ENCODE results near the gene DSTN. TPM values are rescaled to one million over a fixed set of nuclear protein-coding genes. Genes with fewer than 3 reads are reported as not detected.

The DSTN gene
- total and polyA plus RNA-seq, 9 of the 15 experiments (the other 6 are each of a cell fraction or from before 2014, with no cell fraction given), result 25.7 to 88.3 (median 61.0) TPM

GRCh38 chr20:17621229-17621968 is 51.5 kb downstream of the DSTN start:
- Histone ChIP-seq H3K4me1 (replicated peaks in 1 of 2; ENCODE audit: control insufficient read depth in 2 of 2, insufficient read depth in 2 of 2, low read length in 2 of 2) (no peaks in the 10 kb centered on the region; a peak in 1 of 5 replicates), H3K9me3 (replicated peaks; ENCODE audit: control insufficient read depth, insufficient read depth, low read depth, low read length) (no peaks in the 10 kb centered on the region), H3K27ac (ENCODE audit: extremely low read depth, low read depth, low read length) (no peak overlapping the region), H2AFZ (ENCODE audit: low read depth, low read length) (no peak overlapping the region), H3K36me3 (ENCODE audit: control insufficient read depth, insufficient read depth, low read length) (peaks cover 29% of the 10 kb centered on the region; the same call in 1 of the 3 replicates), H3K27me3 (ENCODE audit: control insufficient read depth in 2 of 2, insufficient read depth in 2 of 2, low read length in 2 of 2) (no peaks in the 10 kb centered on the region), H3K9ac (ENCODE audit: insufficient read depth in 1 of 2, low read depth in 2 of 2, low read length in 2 of 2) (no peak overlapping the region; a peak in 1 of 4 replicates), H3K4me2 (ENCODE audit: insufficient read depth, low read length) (no peak overlapping the region), H3K4me3 (no peak overlapping the region), H4K20me1 (replicated peaks; ENCODE audit: control insufficient read depth, insufficient read depth, low read length) (no peaks in the 10 kb centered on the region), H3K9me1 (ENCODE audit: control insufficient read depth, insufficient read depth, low read length) (no peaks in the 10 kb centered on the region), H3K79me2 (ENCODE audit: control insufficient read depth, insufficient read depth, low read length) (no peaks in the 10 kb centered on the region)
- ChIA-PET CTCF (ENCODE audit: low intra/inter-chr PET ratio) (no interaction called here), POLR2A (no interaction called here)
- intact Hi-C loops (cut with micrococcal nuclease), result no loop called here
- 79% methylated on average over 10 of the region's 24 CpGs for WGBS (ENCODE audit: insufficient coverage, low coverage, missing lambda C conversion rate)
- FAIRE-seq, result no peak
- no peak for DNase-seq (ENCODE audit: extremely low read depth in 1 of 4, low spot score in 3 of 4)
- in situ Hi-C loops (cut with MboI), result no loop called here
- BruUV-seq (replicated peaks), result no TSS peak
- TF ChIP-seq, protein P1, sequence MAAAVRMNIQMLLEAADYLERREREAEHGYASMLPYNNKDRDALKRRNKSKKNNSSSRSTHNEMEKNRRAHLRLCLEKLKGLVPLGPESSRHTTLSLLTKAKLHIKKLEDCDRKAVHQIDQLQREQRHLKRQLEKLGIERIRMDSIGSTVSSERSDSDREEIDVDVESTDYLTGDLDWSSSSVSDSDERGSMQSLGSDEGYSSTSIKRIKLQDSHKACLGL (CRISPR knock-in tag; IDR thresholded peaks at IDR 0.05; ENCODE audit: borderline replicate concordance, poor library complexity, severe bottlenecking), result no peak
- TF ChIP-seq, protein P2, sequence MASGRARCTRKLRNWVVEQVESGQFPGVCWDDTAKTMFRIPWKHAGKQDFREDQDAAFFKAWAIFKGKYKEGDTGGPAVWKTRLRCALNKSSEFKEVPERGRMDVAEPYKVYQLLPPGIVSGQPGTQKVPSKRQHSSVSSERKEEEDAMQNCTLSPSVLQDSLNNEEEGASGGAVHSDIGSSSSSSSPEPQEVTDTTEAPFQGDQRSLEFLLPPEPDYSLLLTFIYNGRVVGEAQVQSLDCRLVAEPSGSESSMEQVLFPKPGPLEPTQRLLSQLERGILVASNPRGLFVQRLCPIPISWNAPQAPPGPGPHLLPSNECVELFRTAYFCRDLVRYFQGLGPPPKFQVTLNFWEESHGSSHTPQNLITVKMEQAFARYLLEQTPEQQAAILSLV (tag; IDR thresholded peaks at IDR 0.05), result no peak
- no peak for TF ChIP-seq EWSR1 (IDR thresholded peaks at IDR 0.05; ENCODE audit: borderline replicate concordance, low read depth, partially characterized antibody)
- no peak for TF ChIP-seq MTA1 (IDR thresholded peaks at IDR 0.05; ENCODE audit: borderline replicate concordance)
- TF ChIP-seq BCOR (IDR thresholded peaks at IDR 0.05), result no peak
- no peak for TF ChIP-seq DMBX1 (CRISPR knock-in tag; IDR thresholded peaks at IDR 0.05; ENCODE audit: borderline replicate concordance)
- TF ChIP-seq MCM7 (IDR thresholded peaks at IDR 0.05), result no peak
- TF ChIP-seq CBX1 (IDR thresholded peaks at IDR 0.05; ENCODE audit: low read depth), result no peak
- TF ChIP-seq, protein P3, sequence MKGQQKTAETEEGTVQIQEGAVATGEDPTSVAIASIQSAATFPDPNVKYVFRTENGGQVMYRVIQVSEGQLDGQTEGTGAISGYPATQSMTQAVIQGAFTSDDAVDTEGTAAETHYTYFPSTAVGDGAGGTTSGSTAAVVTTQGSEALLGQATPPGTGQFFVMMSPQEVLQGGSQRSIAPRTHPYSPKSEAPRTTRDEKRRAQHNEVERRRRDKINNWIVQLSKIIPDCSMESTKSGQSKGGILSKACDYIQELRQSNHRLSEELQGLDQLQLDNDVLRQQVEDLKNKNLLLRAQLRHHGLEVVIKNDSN (CRISPR knock-in tag; IDR thresholded peaks at IDR 0.05), result no peak
- no peak for ATAC-seq
